SJCRH30 (cell line): ENCODE data around the gene DHX29. TPM values are rescaled to one million over a fixed set of nuclear protein-coding genes. Genes with fewer than 3 reads are reported as not detected.

Experiments used
- DNase-seq, 2 experiments: peaks; one replicate each; pipeline ENCODE4 v3.0.0-alpha.2; 2015 to 2020
- H3K27ac ChIP-seq: fragments of 250-450 bp; sonication (Bioruptor Pico); 2 replicates; pipeline ENCODE4 v1.5.1; 2020; ENCODE audit warnings: mild to moderate bottlenecking, moderate library complexity
- H3K27me3 ChIP-seq: fragments of 250-450 bp; sonication (Bioruptor Pico); 2 replicates; pipeline ENCODE4 v1.5.1; 2020; ENCODE audit warnings: mild to moderate bottlenecking, moderate library complexity
- H3K36me3 ChIP-seq: fragments of 250-450 bp; sonication (Bioruptor Pico); 2 replicates; pipeline ENCODE4 v1.5.1; 2020; ENCODE audit warnings: mild to moderate bottlenecking, moderate library complexity
- H3K4me1 ChIP-seq: fragments of 250-450 bp; sonication (Bioruptor Pico); 2 replicates; pipeline ENCODE4 v1.5.1; 2020; ENCODE audit warnings: mild to moderate bottlenecking, moderate library complexity
- H3K4me3 ChIP-seq: fragments of 250-450 bp; sonication (Bioruptor Pico); 2 replicates; pipeline ENCODE4 v1.5.1; 2020; ENCODE audit warnings: mild to moderate bottlenecking, moderate library complexity
- H3K9me3 ChIP-seq: fragments of 250-450 bp; sonication (Bioruptor Pico); replicated peaks from 2 replicates; pipeline ENCODE4 v1.5.1; 2020; ENCODE audit warnings: mild to moderate bottlenecking, moderate library complexity
- total RNA-seq: library from RNA; depleted of rRNA; stranded (reverse); fragments of >200 nt; shearing (Covaris generic); gene quantifications from 2 replicates; pipeline ENCODE4 v1.2.3, GENCODE V29; 2014

The DHX29 gene
- total RNA-seq, 1 experiment from 2014 or later = 41.3 TPM

DNA sequence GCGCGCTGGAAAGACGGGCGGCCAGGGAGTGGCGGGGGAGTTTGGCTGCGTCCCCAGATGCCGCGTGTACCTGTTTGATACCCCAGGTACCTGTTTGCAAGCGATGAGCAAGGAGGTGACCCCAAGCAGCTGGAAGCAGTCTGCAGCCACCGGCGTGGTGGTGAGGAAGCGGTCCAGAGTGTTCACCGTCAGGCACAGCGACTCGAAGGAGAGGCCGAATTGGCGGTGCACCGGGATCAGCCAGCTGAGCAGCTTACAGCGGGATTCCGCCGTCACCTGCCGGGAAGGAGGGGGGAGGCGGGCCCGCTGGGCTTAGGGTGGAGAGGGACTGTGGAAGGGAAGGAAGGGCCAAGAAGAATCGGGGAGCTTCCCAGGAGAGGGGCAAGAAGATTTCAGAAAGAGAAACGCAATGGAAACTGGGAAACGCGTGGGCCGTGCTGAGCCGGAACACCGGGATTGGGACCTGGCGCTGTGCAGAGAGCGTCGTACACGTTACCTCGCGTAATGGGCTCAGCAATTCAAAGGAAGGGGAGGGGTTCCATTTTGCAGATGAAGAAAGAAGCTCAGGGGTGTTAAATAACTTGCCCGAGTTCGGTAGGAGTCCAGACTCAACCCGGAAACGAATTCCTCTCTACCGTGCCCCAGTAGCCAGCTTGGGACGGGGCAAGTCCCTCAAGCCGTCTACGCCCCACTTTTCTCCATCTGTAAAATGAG is 75.1 kb downstream of the DHX29 start:
- Histone ChIP-seq H3K9me3 (no peaks in the 10 kb centered on the region), H3K4me1 (peaks cover 18% of the 10 kb centered on the region), H3K36me3 (no peaks in the 10 kb centered on the region), H3K27ac (no peak overlapping the region), H3K27me3 (no peaks in the 10 kb centered on the region), H3K4me3 (peak overlapping the region; percentile 63)
- peak; percentile 27 to 47 for DNase-seq

- H3K4me3 ChIP-seq = peak overlapping the region; percentile 63
- peaks cover 13% of the 10 kb centered on the region for H3K4me1 ChIP-seq
- DNase-seq = peak in 1 of 2 experiments; percentile 40
- no peaks in the 10 kb centered on the region for H3K27me3 ChIP-seq
- no peaks in the 10 kb centered on the region for H3K9me3 ChIP-seq
- no peaks in the 10 kb centered on the region for H3K36me3 ChIP-seq
- H3K27ac ChIP-seq = no peak overlapping the region
Observed at GRCh38 chr5:55231919-55232270, 75.6 kb downstream of the DHX29 start.

GRCh38 chr5:55231029-55231918 is 76.2 kb downstream of the DHX29 start:
- no peaks in the 10 kb centered on the region for H3K9me3 ChIP-seq
- peaks cover 7% of the 10 kb centered on the region for H3K4me1 ChIP-seq
- no peaks in the 10 kb centered on the region for H3K27me3 ChIP-seq
- H3K4me3 ChIP-seq = peak overlapping the region; percentile 63
- H3K36me3 ChIP-seq = no peaks in the 10 kb centered on the region
- DNase-seq = peak; percentile 69
- no peak overlapping the region for H3K27ac ChIP-seq

DNA sequence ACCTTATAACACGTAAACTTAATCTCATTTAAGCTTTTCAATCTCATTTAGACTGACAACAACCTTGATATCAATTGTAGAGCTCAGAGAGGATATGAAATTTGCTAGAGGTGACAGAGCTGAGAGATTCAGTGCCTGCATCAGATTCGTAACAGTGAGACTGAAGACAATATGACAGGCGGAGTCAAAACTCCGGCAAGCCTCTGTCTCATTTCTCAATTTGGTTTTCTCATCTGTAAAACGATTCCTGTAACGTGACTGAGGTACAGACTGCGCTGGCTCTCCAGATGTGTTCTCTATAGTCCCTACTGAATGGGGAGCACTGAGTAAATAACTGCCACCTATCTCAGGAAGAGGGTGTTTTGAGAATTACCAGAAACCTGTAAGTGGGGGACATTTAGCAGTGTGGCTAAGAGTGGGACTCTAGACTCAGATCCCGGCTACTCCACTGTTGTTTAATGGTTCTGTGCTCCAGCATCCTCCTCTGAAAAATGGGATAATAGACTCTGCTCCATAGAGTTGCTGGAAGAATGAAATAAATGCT is 77.3 kb downstream of the DHX29 start:
- Histone ChIP-seq H3K27me3 (no peaks in the 10 kb centered on the region), H3K4me3 (no peak overlapping the region), H3K36me3 (no peaks in the 10 kb centered on the region), H3K4me1 (peaks cover 6% of the 10 kb centered on the region; the same call in 1 of the 2 replicates), H3K27ac (no peak overlapping the region), H3K9me3 (no peaks in the 10 kb centered on the region)
- no peak for DNase-seq

DNA sequence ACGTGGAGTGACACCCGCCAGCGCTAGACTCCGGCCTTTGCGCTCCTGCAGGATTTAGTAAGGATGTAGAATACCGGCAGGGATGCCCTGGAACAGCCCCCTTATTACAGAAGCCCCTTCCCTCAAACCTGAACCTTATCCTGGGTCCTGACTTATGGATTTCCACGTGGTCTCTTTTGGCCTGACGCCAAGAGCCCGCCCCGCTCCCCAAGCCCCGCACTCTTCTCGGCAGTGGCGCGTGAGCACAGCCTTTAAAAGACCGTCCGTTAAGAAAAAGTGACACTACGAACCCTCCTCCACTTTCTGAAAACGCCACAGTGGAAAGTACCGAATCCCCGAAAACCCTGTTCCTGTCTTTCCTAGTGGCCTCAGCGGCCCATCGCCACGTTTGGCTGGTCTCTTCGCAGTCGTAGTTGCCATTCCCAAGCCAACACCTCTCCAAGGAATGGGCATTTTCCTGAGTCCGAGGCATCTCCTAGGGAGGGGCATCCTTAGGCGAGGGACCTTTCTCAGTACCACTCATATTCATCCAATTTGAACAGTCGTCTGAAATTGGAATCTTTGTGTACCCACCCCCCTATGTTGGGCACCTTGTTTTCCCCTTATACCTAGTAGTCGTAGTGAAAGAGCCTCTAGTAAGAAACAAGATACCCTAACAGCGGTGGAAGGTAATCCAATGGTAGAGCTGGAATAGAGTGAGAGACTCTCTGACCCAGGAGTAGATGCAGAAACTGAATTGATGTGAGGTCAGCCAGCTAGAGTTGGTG is 79.6 kb downstream of the DHX29 start:
- DNase-seq = no peak
- peak overlapping the region; percentile 68 for H3K4me3 ChIP-seq
- no peaks in the 10 kb centered on the region for H3K27me3 ChIP-seq

DNA sequence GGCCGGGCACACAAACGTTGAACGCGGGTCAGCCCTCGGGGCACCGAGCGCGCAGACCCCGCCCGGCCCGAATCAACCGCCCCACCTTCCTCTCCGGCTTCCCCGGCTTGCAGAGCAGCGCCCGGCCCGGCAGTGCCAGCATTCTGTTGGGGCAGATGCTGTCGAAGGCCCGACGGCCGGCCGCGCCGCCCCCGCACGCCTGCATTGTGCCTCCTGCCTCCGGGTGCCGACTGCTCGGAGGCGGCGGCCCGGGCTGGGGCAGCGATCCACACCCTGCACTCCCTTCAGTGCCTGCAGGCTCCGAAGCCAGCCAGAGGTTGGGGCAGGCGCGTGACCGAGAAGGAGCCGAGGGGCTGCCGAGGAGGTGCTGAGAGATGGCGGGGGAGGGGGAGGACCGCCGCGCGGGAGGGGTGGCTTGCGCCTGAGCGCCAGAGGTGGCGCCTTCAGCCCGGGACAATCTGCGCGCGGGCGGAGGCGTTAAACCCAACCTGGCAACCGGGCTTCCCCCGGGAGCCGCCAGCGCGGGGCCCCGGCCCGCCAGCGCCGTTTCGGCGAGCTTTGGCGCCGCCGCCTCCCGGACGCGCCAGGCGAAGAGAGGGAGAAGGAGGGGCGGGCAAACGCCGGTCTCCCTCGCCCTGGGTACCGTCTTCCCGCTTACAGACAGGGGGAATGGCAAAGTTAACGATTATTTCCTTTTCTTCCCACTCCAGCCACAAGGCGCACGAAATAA is 80.4 kb downstream of the DHX29 start, which contains the start of gene MCIDAS:
Gene MCIDAS (minus strand): TSS at position 382 of the 730 bp plus-strand sequence. CDS start 177 bp downstream, at position 205.
- Histone ChIP-seq H3K36me3 (no peaks in the 10 kb centered on the region), H3K4me3 (peak within 1 kb of the TSS; percentile 68), H3K4me1 (peaks cover 6% of the 10 kb centered on the region; the same call in 1 of the 2 replicates), H3K27ac (no peak within 1 kb of the TSS; the same call in 1 of the 2 replicates), H3K9me3 (no peaks in the 10 kb centered on the region), H3K27me3 (no peaks in the 10 kb centered on the region)
- DNase-seq = peak; percentile 70 to 71

More for the DNA sequence above, 79.6 kb downstream of the DHX29 start:
- Histone ChIP-seq H3K4me1 (peaks cover 6% of the 10 kb centered on the region; the same call in 1 of the 2 replicates), H3K9me3 (no peaks in the 10 kb centered on the region), H3K27ac (no peak overlapping the region; the same call in 1 of the 2 replicates), H3K36me3 (no peaks in the 10 kb centered on the region)

DNA sequence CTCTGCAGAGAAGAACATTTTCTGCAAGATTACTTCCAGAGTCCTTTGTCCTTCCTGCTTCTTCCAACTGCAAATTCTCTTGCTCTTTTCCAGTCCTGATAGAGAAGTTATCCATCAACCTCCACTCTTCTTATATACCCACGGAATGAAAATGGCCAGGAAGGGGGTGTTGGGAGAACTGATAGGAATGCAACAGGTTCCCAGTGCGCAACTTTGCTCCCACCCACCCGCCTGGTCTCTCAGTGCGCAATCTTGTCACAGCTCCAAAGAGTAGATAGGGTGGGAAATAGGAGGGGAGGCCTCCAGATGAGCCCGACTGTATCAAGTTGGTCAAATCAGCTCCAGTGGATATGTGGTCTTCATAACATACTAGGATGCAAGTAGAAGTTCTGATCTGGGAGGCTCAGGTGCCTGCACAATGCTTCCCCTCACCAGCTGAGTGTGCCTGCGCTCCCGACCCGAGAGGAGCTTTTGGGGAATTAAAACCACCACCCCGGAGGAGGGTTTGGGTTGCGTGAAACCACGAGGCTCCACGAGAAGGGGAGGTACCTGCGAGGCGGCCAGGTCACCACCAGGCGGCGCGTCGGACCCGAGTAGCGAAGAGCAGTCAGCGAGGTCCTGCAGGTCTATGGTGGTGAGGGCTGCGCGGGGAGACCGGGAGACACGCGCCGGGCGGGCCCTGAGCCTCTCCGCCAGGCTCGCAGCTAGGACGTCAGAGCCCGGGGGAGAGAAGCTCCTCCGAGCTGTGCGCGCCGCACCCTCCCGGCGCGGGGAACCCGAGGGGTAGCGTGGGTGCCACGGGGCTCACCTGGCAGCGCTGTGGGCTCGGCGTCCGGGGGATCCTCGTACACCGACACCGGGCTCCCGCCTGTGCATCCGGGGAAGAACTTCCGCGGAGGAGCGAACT is 81.2 kb downstream of the DHX29 start:
- DNase-seq = peak; percentile 89 to 92
- no peaks in the 10 kb centered on the region for H3K27me3 ChIP-seq
- H3K27ac ChIP-seq = no peak overlapping the region; the same call in 1 of the 2 replicates
- peak overlapping the region; percentile 68 for H3K4me3 ChIP-seq
- peaks cover 6% of the 10 kb centered on the region; the same call in 1 of the 2 replicates for H3K4me1 ChIP-seq
- H3K36me3 ChIP-seq = no peaks in the 10 kb centered on the region
- no peaks in the 10 kb centered on the region for H3K9me3 ChIP-seq

DNA sequence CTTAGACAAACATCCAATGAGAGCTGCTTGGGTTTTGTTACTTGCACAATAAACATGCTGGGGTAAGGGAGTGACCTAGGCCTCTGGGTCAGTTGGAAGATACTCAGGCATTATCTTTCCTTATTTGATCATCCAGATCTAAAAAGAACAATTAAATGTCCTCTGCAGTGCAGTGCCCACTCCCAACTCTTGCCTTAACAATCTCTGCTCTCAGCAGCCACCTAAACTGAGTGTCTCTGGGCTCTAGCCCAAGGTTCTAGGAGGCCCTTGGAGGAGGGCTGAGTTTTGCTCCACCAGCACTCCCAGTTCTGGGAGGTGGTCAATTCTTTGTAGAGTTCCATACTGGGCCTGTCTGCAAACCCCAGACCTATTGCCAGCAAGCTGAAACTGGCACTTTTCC is 82.1 kb downstream of the DHX29 start:
- Histone ChIP-seq H3K36me3 (no peaks in the 10 kb centered on the region), H3K4me3 (no peak overlapping the region), H3K27me3 (no peaks in the 10 kb centered on the region), H3K27ac (no peak overlapping the region), H3K9me3 (no peaks in the 10 kb centered on the region), H3K4me1 (peaks cover 3% of the 10 kb centered on the region; the same call in 1 of the 2 replicates)
- DNase-seq = no peak

DNA sequence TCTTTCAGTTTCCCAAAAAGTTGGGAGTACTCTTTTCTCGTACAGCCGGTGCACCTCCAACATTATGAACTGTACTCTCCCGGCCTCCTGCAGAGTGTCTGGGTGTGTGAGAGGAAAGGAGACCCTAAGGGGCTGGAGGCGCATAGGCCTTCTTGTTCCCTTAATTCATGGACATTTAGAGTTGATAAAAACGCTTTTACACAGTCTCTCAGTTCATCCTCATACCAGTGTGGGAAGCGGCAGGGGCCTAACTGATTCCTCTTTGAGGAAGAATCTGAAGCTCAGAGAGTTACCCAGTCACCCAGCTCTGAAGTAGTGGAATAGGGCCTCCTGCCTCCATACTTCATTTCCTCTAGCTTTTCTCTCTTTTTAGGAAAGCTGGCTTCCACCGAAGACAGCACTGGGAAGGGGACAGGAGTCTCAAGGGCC is 83.7 kb downstream of the DHX29 start:
- H3K4me3 ChIP-seq = no peak overlapping the region
- no peak for DNase-seq
- no peaks in the 10 kb centered on the region for H3K27me3 ChIP-seq
- H3K27ac ChIP-seq = no peak overlapping the region
- peaks cover 3% of the 10 kb centered on the region; the same call in 1 of the 2 replicates for H3K4me1 ChIP-seq
- H3K36me3 ChIP-seq = no peaks in the 10 kb centered on the region
- H3K9me3 ChIP-seq = no peaks in the 10 kb centered on the region

- peaks cover 3% of the 10 kb centered on the region; the same call in 1 of the 2 replicates for H3K4me1 ChIP-seq
- no peaks in the 10 kb centered on the region for H3K9me3 ChIP-seq
- H3K27me3 ChIP-seq = no peaks in the 10 kb centered on the region
- no peak overlapping the region for H3K4me3 ChIP-seq
- H3K36me3 ChIP-seq = no peaks in the 10 kb centered on the region
- DNase-seq = no peak
- H3K27ac ChIP-seq = no peak overlapping the region
Observed at GRCh38 chr5:55222985-55223811, 84.3 kb downstream of the DHX29 start.

GRCh38 chr5:55222092-55222984 is 85.2 kb downstream of the DHX29 start:
- Histone ChIP-seq H3K4me3 (no peak overlapping the region), H3K4me1 (no peaks in the 10 kb centered on the region), H3K27ac (no peak overlapping the region), H3K36me3 (no peaks in the 10 kb centered on the region), H3K9me3 (no peaks in the 10 kb centered on the region), H3K27me3 (no peaks in the 10 kb centered on the region)
- no peak for DNase-seq
